Testis (tissue), 2 donors: Measurements from ENCODE around the gene AHCYL2.

Experiments
- POLR2A ChIP-seq: fragments of 450-650 bp; IDR thresholded peaks from one replicate; pipeline ENCODE4 v1.6.1; 2017; ENCODE audit warnings: antibody characterized with exemption, mild to moderate bottlenecking, moderate library complexity
- TF ChIP-seq, protein P1 (sequence below), 3 experiments: fragments of 450-650 bp in 2 of 3; fragments of 200-600 bp in 1 of 3; sonication (generic) in 1 of 3; IDR thresholded peaks; one replicate each; pipeline ENCODE4 v1.5.1; 2016 to 2019; ENCODE audit warnings: antibody characterized with exemption in 3 of 3, mild to moderate bottlenecking in 2 of 3, moderate library complexity in 1 of 3

DNA sequence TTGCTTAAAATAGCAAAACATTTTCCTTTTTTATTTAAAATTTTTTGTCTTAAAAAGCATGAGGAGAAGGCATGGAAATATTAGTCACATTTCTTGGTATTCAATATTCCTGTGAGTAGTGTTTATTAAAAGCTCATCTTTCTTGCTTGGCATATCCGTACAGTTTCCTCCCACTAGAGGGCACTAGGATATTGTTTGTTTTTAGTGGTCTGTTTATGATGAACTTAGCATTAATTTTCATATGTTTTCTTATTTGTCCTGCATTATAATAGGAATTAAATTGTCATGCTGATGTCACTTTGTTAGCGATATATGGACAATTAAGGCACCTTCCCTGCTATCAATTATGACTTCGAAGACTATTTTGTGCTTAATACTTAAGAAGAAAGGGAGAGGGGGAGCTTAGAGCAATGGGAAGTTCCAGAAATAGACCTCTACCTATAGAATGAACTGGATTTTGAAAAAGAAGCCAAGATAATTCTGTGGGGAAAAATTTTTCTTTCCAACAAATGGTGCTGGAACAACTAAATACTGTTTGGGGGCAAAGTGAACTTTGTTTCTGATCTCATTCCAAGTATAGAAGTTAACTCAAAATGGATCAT is 118.4 kb downstream of the AHCYL2 start:
- TF ChIP-seq, protein P1, sequence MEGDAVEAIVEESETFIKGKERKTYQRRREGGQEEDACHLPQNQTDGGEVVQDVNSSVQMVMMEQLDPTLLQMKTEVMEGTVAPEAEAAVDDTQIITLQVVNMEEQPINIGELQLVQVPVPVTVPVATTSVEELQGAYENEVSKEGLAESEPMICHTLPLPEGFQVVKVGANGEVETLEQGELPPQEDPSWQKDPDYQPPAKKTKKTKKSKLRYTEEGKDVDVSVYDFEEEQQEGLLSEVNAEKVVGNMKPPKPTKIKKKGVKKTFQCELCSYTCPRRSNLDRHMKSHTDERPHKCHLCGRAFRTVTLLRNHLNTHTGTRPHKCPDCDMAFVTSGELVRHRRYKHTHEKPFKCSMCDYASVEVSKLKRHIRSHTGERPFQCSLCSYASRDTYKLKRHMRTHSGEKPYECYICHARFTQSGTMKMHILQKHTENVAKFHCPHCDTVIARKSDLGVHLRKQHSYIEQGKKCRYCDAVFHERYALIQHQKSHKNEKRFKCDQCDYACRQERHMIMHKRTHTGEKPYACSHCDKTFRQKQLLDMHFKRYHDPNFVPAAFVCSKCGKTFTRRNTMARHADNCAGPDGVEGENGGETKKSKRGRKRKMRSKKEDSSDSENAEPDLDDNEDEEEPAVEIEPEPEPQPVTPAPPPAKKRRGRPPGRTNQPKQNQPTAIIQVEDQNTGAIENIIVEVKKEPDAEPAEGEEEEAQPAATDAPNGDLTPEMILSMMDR (IDR thresholded peaks at IDR 0.05): peak; percentile 47 to 59 (median 49)
- TF ChIP-seq POLR2A: no peak
